Measurements from ENCODE around the gene KRT36. TPM values are rescaled to one million over a fixed set of nuclear protein-coding genes. Genes with fewer than 3 reads are reported as not detected.

The KRT36 gene
- total and polyA plus RNA-seq, 2 of the 8 experiments (the other 6 are each of a cell fraction or from before 2014, with no cell fraction given) = not detected

DNA sequence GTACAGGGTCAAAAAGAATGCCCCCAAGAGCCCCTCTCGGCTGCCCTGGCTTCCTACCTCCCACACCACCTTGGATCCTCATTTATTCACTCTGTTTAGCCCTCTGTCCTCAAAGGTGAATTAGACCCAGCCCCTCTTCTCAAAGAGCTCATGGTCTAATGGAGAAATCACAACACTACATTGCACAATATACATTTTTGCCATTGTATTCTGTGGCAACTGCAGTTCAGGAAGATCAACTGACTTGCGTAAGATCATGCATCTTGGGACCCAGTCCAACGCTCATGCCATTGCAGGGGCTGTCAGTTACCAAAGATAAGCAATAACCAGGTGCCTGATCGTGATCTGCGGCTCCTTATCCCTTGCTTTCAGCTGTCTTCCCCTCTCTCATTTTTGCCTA lies 50.3 kb downstream of the KRT36 start (continued):
- TF ChIP-seq RBBP5 (IDR thresholded peaks at IDR 0.05; ENCODE audit: borderline replicate concordance, low read depth, low read length) (no peak), FOSL1 (IDR thresholded peaks at IDR 0.05; ENCODE audit: insufficient read depth, low read depth, low read length) (no peak)
- TF ChIP-seq, protein P1, sequence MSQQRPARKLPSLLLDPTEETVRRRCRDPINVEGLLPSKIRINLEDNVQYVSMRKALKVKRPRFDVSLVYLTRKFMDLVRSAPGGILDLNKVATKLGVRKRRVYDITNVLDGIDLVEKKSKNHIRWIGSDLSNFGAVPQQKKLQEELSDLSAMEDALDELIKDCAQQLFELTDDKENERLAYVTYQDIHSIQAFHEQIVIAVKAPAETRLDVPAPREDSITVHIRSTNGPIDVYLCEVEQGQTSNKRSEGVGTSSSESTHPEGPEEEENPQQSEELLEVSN (IDR thresholded peaks at IDR 0.05) = no peak
